ENCODE data around the gene TCEANC2.
A peak's percentile ranks its signal among the peaks of the same experiment; 100 is the strongest.

TCEANC2 gene

DNA sequence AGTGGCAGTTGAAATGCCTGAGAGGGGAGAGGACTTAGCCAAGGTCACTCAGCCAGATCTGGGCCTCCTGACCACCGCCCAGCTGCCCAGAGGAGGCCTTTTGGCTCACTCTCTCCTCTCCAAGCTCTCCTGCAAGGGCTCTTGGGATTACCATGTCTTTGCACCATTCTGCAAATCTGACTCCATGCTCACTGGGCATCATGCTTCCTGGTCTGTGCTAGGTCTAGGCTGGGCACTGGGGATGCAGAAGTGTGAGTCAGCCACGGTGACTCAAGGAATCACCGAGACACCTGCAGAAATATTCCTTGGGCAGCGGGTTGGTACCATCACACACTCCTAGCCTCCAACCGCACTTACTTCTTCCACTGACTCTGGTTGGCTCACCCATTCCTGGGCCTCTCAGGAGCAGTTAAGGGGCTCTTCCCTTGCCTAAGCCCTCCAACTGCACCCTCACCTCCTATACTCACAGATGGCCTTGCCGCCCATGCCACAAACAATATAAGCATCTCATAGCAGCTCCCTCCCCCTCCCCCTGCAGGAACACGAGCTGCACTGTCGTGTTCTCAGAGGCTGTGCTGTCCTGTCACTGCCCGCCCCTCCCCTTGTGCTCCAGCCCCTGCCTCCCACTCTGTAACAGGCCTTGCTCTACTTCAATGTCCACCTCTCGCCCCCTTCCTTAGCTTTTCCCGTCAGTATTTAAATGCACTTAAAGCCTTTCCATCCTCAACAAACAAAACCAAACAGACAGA lies 64.6 kb downstream of the TCEANC2 start:
- DNase-seq, result no peak

- no peak for DNase-seq
Observed at GRCh38 chr1:54118704-54119103, 65.3 kb downstream of the TCEANC2 start.

GRCh38 chr1:54120018-54120697 lies 66.8 kb downstream of the TCEANC2 start:
- DNase-seq, result no peak

DNA sequence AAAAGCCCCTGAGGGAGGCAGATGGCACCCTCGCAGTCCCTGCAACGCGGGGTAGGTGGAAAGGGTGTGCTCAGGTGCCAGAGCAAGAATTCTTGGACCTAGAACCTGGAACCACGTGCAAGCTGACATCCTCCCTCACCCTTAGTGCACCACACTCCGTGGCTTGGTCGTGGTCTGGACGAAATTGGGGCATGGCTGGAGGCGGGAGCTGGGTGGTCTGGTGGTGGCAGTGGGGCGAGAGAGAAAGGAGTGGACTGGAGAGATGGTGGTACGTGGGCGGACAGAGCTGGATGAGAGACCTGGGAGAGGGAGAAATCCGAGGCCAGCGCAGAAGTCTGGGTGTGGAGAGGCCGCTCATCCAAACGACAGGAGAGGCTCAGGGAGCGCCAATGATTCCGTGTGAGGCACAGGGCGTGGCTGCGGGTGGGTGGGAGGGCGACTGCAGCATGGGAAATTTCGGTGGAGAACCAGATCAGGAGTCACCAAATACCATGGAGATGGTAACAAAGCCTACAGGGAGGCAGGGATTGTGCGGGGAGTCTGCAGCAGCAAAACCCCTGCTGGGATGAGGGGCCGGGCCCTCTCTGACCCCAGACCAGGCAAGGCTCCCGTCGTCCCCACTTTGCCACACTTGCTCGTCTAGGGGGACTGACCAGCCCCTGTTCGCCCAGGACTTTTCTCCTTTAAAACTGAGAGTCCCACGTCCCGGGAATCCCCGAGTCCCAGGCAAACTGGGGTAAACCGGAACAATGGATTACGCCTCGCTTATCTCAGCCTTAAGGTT lies 67.5 kb downstream of the TCEANC2 start:
- DNase-seq, result no peak

- peak; percentile 47 for DNase-seq
Observed at GRCh38 chr1:54121482-54122134, 68.2 kb downstream of the TCEANC2 start.

- no peak for DNase-seq
Observed at GRCh38 chr1:54122135-54122751, 68.8 kb downstream of the TCEANC2 start.

DNA sequence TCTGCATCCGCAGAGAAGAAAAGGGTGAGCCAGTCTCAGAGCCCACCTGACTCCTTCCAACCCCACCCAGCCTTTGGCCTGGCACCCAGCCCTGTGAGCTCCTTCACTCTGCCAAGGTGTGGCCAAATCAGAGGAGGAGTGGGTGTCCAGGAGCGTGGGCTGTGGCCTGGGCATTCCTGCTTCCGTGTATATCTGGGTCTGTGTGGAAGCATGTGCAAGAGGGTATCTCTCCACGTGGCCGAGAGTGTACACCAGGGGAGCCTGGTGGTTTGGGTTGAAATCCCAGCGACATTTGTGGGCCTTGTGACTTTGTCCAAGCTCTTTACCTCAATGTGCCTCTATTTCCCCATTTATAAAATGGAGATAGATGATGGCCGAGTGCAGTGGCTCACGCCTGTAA lies 69.6 kb downstream of the TCEANC2 start:
- no peak for DNase-seq

GRCh38 chr1:54124472-54124871 lies 71.1 kb downstream of the TCEANC2 start:
- no peak for DNase-seq

DNA sequence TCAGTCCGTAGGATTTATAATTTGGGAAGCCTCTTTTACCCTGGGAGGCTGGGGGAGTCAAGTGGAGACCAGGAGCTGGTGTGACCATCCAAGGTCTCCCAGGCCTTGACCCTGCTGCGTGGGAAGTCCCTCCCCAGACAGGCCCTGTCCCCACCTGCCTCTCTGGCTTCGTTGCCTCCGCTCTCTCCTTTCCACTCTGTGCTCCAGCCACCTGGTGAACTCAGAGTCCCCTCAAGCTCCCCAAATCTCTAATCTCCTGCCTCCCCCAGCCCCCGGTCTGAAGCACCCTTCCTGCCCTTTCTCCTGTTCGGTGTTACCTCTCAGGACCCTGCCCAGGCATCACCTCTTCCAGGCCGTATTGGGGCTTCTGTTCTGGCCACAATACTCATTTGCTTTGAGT lies 71.5 kb downstream of the TCEANC2 start:
- no peak for DNase-seq

DNA sequence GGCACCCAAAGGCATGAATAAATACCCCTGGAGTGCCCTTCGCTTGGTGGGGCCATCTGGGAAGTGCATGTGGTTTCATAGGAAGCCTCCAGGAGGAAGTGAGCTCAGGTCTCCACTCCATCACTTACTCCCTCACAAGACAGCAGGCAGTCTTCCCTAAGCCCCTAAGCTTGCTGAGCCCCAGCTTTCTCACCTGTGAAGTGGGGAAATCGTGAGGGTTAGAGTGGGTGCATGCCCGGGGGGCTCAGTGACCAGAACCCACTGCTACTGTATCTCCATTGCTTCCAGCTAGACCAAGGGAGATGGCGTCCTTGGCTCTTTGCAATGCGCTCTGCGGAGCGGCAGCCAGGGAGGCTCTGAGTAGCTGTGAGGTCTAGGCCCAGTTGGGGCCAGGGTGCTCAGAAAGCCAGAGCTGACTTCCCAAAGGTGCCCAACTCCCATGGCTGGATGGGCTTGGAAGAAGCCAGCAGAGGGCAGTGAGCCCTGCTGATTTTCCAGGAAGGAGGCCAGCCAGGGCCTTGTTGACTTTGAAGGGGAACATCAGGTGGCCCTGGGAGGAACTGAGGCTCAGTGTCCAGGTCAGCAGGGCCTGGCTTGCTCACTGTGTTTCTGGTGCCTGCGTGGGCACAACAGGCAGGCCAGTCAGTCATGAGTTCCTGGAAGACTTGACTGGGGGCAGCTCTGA lies 72.1 kb downstream of the TCEANC2 start:
- no peak for DNase-seq

- DNase-seq, result no peak
Observed at GRCh38 chr1:54126271-54126815, 72.9 kb downstream of the TCEANC2 start.

DNA sequence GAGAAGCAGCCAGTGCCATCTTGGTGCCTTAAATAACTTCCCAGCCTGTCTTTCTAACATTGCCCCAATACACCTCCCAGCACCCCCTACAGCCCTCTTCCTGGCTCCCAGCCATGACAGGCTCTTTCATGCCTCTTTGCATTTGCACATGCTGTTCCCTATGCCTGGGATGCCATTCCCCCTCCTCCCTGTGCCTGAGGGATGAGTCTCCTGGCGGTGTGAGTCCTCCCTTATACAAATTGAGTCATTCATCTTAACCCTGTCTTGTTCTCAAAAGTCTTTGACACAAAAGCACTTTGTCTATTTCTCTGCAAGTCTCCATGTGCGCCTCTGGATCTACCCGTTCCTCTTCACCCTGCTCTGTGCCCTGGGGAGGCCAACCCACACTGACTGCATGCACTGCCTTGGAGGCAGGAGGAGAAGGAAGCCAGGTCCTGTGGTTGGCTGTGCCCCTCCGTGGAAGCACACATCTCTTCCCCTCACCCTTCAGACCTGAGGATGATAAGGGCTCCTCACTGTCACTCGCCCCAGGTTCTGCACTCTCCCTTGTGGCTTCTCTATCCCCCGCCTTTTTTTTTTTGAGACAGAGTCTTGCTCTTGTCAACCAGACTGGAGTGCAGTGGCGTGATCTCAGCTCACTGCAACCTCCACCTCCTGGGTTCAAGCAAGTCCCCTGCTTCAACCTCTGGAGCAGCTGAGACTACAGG lies 74.3 kb downstream of the TCEANC2 start:
- DNase-seq, result no peak

DNA sequence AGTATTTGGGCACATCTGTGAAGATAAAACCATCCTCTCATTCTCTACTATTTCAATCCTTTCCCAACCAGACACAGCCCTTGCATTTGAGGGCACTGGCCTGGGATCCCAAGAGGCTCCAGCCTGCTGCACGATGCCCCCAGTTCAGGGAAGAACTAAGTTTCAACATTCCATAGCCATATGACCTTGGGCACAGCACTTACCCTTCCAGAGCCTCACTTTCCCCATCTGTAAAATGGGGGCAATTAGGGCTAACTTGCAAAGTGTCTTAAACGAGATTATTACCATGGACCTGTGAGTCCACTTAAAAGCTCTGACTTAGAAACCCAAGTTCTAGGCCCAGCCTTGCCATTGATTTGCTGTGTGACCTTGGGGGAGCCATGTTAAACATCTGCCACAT lies 76.5 kb downstream of the TCEANC2 start:
- DNase-seq, result no peak

GRCh38 chr1:54131419-54131818 lies 78.0 kb downstream of the TCEANC2 start:
- DNase-seq, result no peak

- no peak for DNase-seq
Observed at GRCh38 chr1:54132495-54132894, 79.1 kb downstream of the TCEANC2 start.

GRCh38 chr1:54134295-54134694 lies 80.9 kb downstream of the TCEANC2 start:
- no peak for DNase-seq

GRCh38 chr1:54135436-54136120 lies 82.2 kb downstream of the TCEANC2 start:
- DNase-seq, result no peak

- no peak for DNase-seq
Observed at GRCh38 chr1:54136269-54136896, 83.0 kb downstream of the TCEANC2 start.

GRCh38 chr1:54136963-54137533 lies 83.6 kb downstream of the TCEANC2 start:
- DNase-seq, result no peak
